SK-N-MC (cell line): ENCODE data around the gene CSF2.

Experiments
- EZH2 ChIP-seq: fragments of 200-600 bp; sonication (generic); IDR thresholded peaks from one replicate; pipeline ENCODE4 v1.6.1; 2017; ENCODE audit warnings: antibody characterized with exemption
- POLR2AphosphoS5 ChIP-seq: IDR thresholded peaks from 2 replicates; pipeline ENCODE4 v1.6.1; 2012; ENCODE audit warnings: mild to moderate bottlenecking, low read depth, low read length, borderline replicate concordance

GRCh38 chr5:132096904-132097303 lies 23.3 kb downstream of the CSF2 start:
- TF ChIP-seq EZH2 (no peak), POLR2AphosphoS5 (no peak)
